ENCODE data around the gene LAP3. TPM values are rescaled to one million over a fixed set of nuclear protein-coding genes. Genes with fewer than 3 reads are reported as not detected.
"Not testable (repeated sequence)": the region's sequence is repeated elsewhere in the genome, so short reads cannot be mapped to it uniquely, and the experiment has no call there.

LAP3 gene
- total RNA-seq, 1 donor from 2014 or later = 77.6 TPM

DNA sequence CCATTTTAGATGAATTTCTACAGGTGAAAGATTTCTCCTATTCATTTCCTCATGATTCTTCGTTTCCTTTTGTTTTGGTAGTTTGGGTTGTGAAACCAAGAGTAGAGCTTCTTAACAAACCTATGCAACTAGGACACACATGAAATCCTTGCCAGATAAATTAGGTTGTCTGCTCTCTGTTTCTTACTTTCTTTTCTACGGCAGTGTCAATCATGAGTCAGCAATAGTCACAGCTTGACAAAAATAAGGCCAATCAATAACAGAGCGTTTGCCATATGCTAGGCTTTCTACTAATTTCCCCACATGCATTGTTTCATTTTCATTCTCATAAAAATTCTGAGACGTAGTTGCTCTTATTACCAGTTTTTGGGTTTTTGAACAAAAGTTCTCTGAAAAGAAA is 41.8 kb upstream of the LAP3 start:
- Histone ChIP-seq H3K27ac (no peak overlapping the region), H3K36me3 (no peaks in the 10 kb centered on the region), H3K27me3 (no peaks in the 10 kb centered on the region), H3K4me3 (no peak overlapping the region), H3K9me3 (no peaks in the 10 kb centered on the region), H3K4me1 (no peaks in the 10 kb centered on the region)
- intact Hi-C loops (cut with DNase I) = no loop called here
- DNase-seq (ENCODE audit: extremely low spot score in 2 of 2) = no peak
- TF ChIP-seq, protein P1, sequence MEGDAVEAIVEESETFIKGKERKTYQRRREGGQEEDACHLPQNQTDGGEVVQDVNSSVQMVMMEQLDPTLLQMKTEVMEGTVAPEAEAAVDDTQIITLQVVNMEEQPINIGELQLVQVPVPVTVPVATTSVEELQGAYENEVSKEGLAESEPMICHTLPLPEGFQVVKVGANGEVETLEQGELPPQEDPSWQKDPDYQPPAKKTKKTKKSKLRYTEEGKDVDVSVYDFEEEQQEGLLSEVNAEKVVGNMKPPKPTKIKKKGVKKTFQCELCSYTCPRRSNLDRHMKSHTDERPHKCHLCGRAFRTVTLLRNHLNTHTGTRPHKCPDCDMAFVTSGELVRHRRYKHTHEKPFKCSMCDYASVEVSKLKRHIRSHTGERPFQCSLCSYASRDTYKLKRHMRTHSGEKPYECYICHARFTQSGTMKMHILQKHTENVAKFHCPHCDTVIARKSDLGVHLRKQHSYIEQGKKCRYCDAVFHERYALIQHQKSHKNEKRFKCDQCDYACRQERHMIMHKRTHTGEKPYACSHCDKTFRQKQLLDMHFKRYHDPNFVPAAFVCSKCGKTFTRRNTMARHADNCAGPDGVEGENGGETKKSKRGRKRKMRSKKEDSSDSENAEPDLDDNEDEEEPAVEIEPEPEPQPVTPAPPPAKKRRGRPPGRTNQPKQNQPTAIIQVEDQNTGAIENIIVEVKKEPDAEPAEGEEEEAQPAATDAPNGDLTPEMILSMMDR (IDR thresholded peaks at IDR 0.05) = no peak
- no peak for TF ChIP-seq POLR2AphosphoS5 (IDR thresholded peaks at IDR 0.05; ENCODE audit: insufficient read depth in 1 of 2, low read depth in 1 of 2)
- no peak for TF ChIP-seq POLR2A (IDR thresholded peaks at IDR 0.05)

DNA sequence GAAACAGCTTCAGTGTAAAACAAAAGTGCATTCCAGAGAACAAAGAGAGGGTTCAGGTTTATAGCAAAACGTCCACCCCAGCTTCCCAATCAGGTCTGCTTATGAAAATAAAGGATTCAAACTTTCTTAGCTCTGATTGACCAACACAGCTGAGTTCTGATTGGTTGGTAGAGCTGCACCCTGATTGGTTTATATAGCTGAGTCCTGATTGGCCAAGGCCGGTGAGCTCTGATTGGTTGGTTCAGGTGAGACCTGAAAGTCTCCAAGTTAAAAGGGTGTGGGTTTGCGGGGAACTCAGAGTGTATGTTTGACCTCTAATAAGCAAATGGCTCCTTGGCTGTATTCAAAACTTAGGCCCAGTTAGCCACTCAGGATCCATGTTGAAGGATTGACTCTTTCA is 41.1 kb upstream of the LAP3 start:
- TF ChIP-seq, protein P1 (IDR thresholded peaks at IDR 0.05) = no peak
- TF ChIP-seq POLR2AphosphoS5 (IDR thresholded peaks at IDR 0.05; ENCODE audit: insufficient read depth in 1 of 2, low read depth in 1 of 2) (no peak), POLR2A (IDR thresholded peaks at IDR 0.05) (no peak)

DNA sequence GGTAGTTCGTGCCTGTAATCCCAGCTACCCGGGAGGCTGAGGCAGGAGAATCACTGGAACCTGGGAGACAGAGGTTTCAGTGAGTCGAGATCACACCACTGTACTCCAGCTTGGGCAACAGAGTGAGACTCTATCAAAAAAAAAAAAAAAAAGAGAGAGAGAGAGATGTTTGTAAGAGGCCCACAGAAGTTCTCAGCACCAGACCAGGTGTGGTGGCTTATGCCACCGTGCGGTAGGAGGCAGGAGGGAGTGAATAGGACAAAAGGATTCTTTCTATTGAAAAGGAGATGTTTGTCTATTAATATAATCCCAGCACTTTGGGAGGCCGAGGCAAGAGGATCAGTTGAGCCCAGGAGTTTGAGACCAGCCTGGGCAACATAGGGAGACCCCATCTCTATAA is 39.9 kb upstream of the LAP3 start:
- DNase-seq (ENCODE audit: extremely low spot score in 2 of 2); H3K9me3 ChIP-seq; H3K27me3 ChIP-seq; H3K4me1 ChIP-seq; H3K4me3 ChIP-seq; H3K27ac ChIP-seq; intact Hi-C loops (cut with DNase I); H3K36me3 ChIP-seq: not testable (repeated sequence)

More for the DNA sequence above, 41.1 kb upstream of the LAP3 start:
- Histone ChIP-seq H3K4me1 (no peaks in the 10 kb centered on the region), H3K9me3 (no peaks in the 10 kb centered on the region), H3K27me3 (no peaks in the 10 kb centered on the region), H3K4me3 (no peak overlapping the region), H3K36me3 (no peaks in the 10 kb centered on the region), H3K27ac (no peak overlapping the region)
- no peak for DNase-seq (ENCODE audit: extremely low spot score in 2 of 2)
- intact Hi-C loops (cut with DNase I) = no loop called here

DNA sequence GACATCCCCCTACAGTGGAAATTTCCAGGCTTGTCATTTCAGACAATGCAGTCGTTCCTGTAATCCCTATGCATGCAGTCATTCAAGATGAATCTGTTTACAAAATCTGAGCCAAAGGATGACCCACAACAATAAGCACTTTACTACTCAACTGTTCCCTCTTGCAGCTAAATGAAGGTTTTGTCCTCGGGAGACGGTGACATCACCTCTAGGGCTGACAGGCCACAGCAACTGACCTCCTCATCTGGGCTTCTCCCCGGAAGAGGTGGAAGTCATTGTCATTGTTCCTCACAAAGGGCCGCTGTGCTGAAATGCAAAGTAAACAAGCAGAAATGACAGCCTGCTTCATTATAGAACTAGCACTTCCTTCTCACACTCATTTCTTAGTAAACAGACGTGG is 32.8 kb upstream of the LAP3 start:
- Histone ChIP-seq H3K4me3 (no peak overlapping the region), H3K9me3 (no peaks in the 10 kb centered on the region), H3K4me1 (no peaks in the 10 kb centered on the region), H3K36me3 (no peaks in the 10 kb centered on the region), H3K27me3 (no peaks in the 10 kb centered on the region), H3K27ac (no peak overlapping the region)
- intact Hi-C loops (cut with DNase I) = loop anchor here (10.0 kb wide), 1 partner anchor 91 kb away; no protein-coding TSS in a partner anchor
- TF ChIP-seq, protein P1 (IDR thresholded peaks at IDR 0.05) = no peak
- TF ChIP-seq POLR2A (IDR thresholded peaks at IDR 0.05) = no peak
- no peak for TF ChIP-seq POLR2AphosphoS5 (IDR thresholded peaks at IDR 0.05; ENCODE audit: insufficient read depth in 1 of 2, low read depth in 1 of 2)
- DNase-seq (ENCODE audit: extremely low spot score in 2 of 2) = no peak

DNA sequence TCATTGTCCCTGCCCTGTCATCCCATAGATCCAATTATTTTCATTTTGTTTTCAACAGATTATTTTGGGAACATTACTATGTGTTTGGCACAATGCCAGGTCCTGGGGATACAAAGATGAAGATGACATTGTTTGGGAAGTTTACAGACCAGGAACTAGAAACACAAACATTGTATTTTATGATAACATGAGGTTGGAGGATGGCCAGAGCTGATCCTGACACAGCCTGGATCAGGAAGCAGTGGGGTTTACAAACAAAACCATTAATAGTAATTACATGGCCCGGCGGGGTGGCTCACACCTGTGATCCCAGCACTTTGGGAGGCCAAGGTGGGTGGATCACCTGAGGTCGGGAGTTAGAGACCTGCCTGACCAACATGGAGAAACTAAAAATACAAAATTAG is 32.2 kb upstream of the LAP3 start:
- TF ChIP-seq, protein P1 (IDR thresholded peaks at IDR 0.05) = no peak
- TF ChIP-seq POLR2AphosphoS5 (IDR thresholded peaks at IDR 0.05; ENCODE audit: insufficient read depth in 1 of 2, low read depth in 1 of 2) = no peak
- TF ChIP-seq POLR2A (IDR thresholded peaks at IDR 0.05) = no peak
- intact Hi-C loops (cut with DNase I) = loop anchor here (10.0 kb wide), 1 partner anchor 90 kb away; no protein-coding TSS in a partner anchor
- no peak overlapping the region for H3K27ac ChIP-seq

More for the DNA sequence above, 32.2 kb upstream of the LAP3 start:
- DNase-seq (ENCODE audit: extremely low spot score in 2 of 2) = no peak
- no peak overlapping the region for H3K4me3 ChIP-seq
- H3K9me3 ChIP-seq = no peaks in the 10 kb centered on the region
- no peaks in the 10 kb centered on the region for H3K4me1 ChIP-seq
- H3K36me3 ChIP-seq = no peaks in the 10 kb centered on the region
- H3K27me3 ChIP-seq = no peaks in the 10 kb centered on the region

Measured in vagina (tissue), 2 donors.